Adipose tissue (tissue), 3 donors: ENCODE data around the gene TDRD9. TPM values are rescaled to one million over a fixed set of nuclear protein-coding genes. Genes with fewer than 3 reads are reported as not detected.
"Not testable (repeated sequence)": the region's sequence is repeated elsewhere in the genome, so short reads cannot be mapped to it uniquely, and the experiment has no call there.

ENCODE experiments used
- H3K27ac ChIP-seq: one replicate; pipeline ENCODE4 v1.5.1; 2013; ENCODE audit warnings: low read depth, low read length
- WGBS, 3 donors: extraction: QIAGEN DNeasy Blood & Tissue Kit; methylation state at CpG; one replicate each; pipeline ENCODE4 v1.1.7; 2013; 5-methylcytosine and 5-hydroxymethylcytosine counted together
- polyA plus RNA-seq, 3 donors: library from polyadenylated mRNA; stranded (reverse); fragments of 200-250 nt; gene quantifications; one replicate each; pipeline ENCODE4 v1.2.3, GENCODE V29; 2013
- donor health status: healthy with polysubstance abuse.
- donor health status: Bipolar disorder and iron deficiency.
- donor health status: healthy.

The TDRD9 gene
- polyA plus RNA-seq, 3 donors = 1.3 to 2.7 (median 2.0) TPM

- 91 to 96% (median 91%) methylated on average over 6 of the region's 6 CpGs for WGBS, 3 donors
- H3K27ac ChIP-seq = no peak overlapping the region
These were observed 12.6 kb upstream of the TDRD9 start for GRCh38 chr14:103915616-103916015.

GRCh38 chr14:103916636-103917262, 11.5 kb upstream of the TDRD9 start:
- WGBS, 3 donors = 63 to 72% (median 67%) methylated on average over 14 of the region's 14 CpGs
- no peak overlapping the region for H3K27ac ChIP-seq

GRCh38 chr14:103920981-103921854, 7.0 kb upstream of the TDRD9 start:
- no peak overlapping the region for H3K27ac ChIP-seq
- WGBS, 3 donors = 0 to 2% (median 1%) methylated on average over 55 to 58 of the region's 58 CpGs

- 63 to 70% (median 63%) methylated on average over 12 of the region's 12 CpGs for WGBS, 3 donors
- not testable (repeated sequence) for H3K27ac ChIP-seq
These were observed 6.4 kb upstream of the TDRD9 start for GRCh38 chr14:103921855-103922200.

- WGBS, 3 donors = 4 to 17% (median 5%) methylated on average over 6 of the region's 6 CpGs
- H3K27ac ChIP-seq = no peak overlapping the region
These were observed 4.4 kb upstream of the TDRD9 start for GRCh38 chr14:103923863-103924262.

GRCh38 chr14:103925316-103925715, 2.9 kb upstream of the TDRD9 start:
- WGBS, 3 donors = 64 to 84% (median 68%) methylated on average over 5 of the region's 5 CpGs
- H3K27ac ChIP-seq = no peak overlapping the region

GRCh38 chr14:103927566-103927965, 690 bp upstream of the TDRD9 start:
- WGBS, 3 donors = 82 to 94% (median 92%) methylated on average over 18 of the region's 18 CpGs

GRCh38 chr14:103930051-103930604, 1.9 kb downstream of the TDRD9 start:
- no peak overlapping the region for H3K27ac ChIP-seq
- 65 to 82% (median 71%) methylated on average over 14 of the region's 14 CpGs for WGBS, 3 donors

More at GRCh38 chr14:103927566-103927965, 690 bp upstream of the TDRD9 start:
- H3K27ac ChIP-seq = no peak overlapping the region

- WGBS, 3 donors = 54 to 85% (median 58%) methylated on average over 3 of the region's 3 CpGs
- H3K27ac ChIP-seq = no peak overlapping the region
These were observed 3.2 kb downstream of the TDRD9 start for GRCh38 chr14:103931422-103931821.

GRCh38 chr14:103932791-103933490, 4.7 kb downstream of the TDRD9 start:
- H3K27ac ChIP-seq = no peak overlapping the region
- WGBS, 3 donors = 66 to 77% (median 72%) methylated on average over 11 of the region's 11 CpGs

- H3K27ac ChIP-seq = no peak overlapping the region
- 81 to 90% (median 82%) methylated on average over 2 of the region's 2 CpGs for WGBS, 3 donors
These were observed 6.8 kb downstream of the TDRD9 start for GRCh38 chr14:103935102-103935501.

- 62 to 81% (median 81%) methylated on average over 7 of the region's 7 CpGs for WGBS, 3 donors
These were observed 13.2 kb downstream of the TDRD9 start for GRCh38 chr14:103941462-103941861.

GRCh38 chr14:103941973-103942736, 13.9 kb downstream of the TDRD9 start, which contains the start of gene RD3L:
Gene RD3L (minus strand): TSS chr14:103942529. CDS start chr14:103941695, 834 bp downstream.
- no peak within 1 kb of the TSS for H3K27ac ChIP-seq

More at GRCh38 chr14:103941462-103941861, 13.2 kb downstream of the TDRD9 start:
- no peak overlapping the region for H3K27ac ChIP-seq

GRCh38 chr14:103943673-103944072, 15.4 kb downstream of the TDRD9 start:
- WGBS, 3 donors = 62 to 69% (median 62%) methylated on average over 5 of the region's 5 CpGs
- no peak overlapping the region for H3K27ac ChIP-seq

More at GRCh38 chr14:103941973-103942736, 13.9 kb downstream of the TDRD9 start, which contains the start of gene RD3L:
- WGBS, 3 donors = 75 to 84% (median 83%) methylated on average over 14 of the region's 14 CpGs

GRCh38 chr14:103946975-103947374, 18.7 kb downstream of the TDRD9 start:
- H3K27ac ChIP-seq = no peak overlapping the region
- 89 to 93% (median 92%) methylated on average over 2 of the region's 2 CpGs for WGBS, 3 donors

- 59 to 89% (median 83%) methylated on average over 2 of the region's 2 CpGs for WGBS, 3 donors
These were observed 20.2 kb downstream of the TDRD9 start for GRCh38 chr14:103948442-103948841.

GRCh38 chr14:103949131-103949790, 21.0 kb downstream of the TDRD9 start:
- H3K27ac ChIP-seq = no peak overlapping the region
- WGBS, 3 donors = 73 to 76% (median 75%) methylated on average over 5 of the region's 5 CpGs

More at GRCh38 chr14:103948442-103948841, 20.2 kb downstream of the TDRD9 start:
- H3K27ac ChIP-seq = no peak overlapping the region
